Erythroblast (primary cell): Measurements from ENCODE around the gene HPCAL1.

Experiments
- GATA1 ChIP-seq: IDR thresholded peaks from 2 replicates; pipeline ENCODE4 v1.6.1; 2011; ENCODE audit warnings: low read depth, mild to moderate bottlenecking, control low read depth, low read length, moderate library complexity
- POLR2A ChIP-seq: IDR thresholded peaks from 2 replicates; pipeline ENCODE4 v1.6.1; 2011; ENCODE audit warnings: mild to moderate bottlenecking, low read length

DNA sequence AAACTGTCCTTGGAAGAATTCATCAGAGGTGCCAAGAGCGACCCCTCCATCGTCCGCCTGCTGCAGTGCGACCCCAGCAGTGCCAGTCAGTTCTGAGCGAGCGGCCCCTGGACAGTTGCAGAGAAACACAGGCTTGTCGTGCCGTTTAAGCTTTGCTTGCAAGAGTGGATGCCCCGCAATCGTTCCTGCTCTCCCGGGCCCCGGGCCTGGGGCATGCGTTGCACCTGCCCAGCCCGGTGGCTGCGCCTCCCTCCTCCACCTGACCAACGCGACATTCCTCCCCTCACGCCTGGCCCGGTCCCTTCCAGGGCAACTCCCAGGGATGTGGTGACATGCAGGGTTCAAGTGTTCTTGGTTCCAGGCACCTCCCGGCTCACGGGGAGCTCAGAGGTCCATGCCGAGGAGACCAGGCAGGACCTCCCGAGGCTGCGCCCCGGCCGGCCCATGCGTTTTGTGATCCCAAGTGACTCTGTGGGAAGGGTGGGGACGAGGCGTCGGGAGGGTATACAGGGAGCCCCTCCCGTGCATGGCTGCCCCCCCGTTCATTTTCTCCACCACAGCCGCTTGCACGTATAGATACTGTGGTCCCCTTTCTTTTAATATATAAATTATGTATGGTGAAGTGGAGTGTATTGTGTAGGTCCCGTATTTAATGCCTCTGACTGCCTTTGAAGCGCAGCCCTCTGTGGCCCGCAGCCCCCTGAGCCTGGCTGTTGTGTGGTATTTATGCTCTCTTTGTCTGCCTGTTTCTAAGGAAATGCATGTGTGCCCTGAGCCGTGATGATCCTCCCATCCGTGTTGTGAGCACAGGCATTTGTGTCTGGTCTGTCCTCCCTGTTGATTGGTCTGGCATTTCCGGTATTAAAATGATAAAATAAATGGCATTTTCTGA lies 124.3 kb downstream of the HPCAL1 start:
- TF ChIP-seq POLR2A (no peak), GATA1 (no peak)
